Mesenchymal stem cell (in vitro differentiated cells and primary cell): ENCODE data around the gene CFAP99.
"Not testable (repeated sequence)": the region's sequence is repeated elsewhere in the genome, so short reads cannot be mapped to it uniquely, and the experiment has no call there.

Source experiments
- DNase-seq: peaks from one replicate; pipeline ENCODE4 v3.0.0-alpha.2; 2013
- H2AFZ ChIP-seq: one replicate; pipeline ENCODE4 v1.6.1; 2013; ENCODE audit warnings: low read depth, mild to moderate bottlenecking, control low read depth, inconsistent platforms, low read length, moderate library complexity
- H2AK5ac ChIP-seq: 2 replicates; pipeline ENCODE4 v1.6.1; 2013; ENCODE audit warnings: low read length, moderate library complexity, mild to moderate bottlenecking, inconsistent platforms; ENCODE audit not compliant: severe bottlenecking
- H2BK120ac ChIP-seq: one replicate; pipeline ENCODE4 v1.6.1; 2013; ENCODE audit warnings: low read depth, mild to moderate bottlenecking, inconsistent platforms, low read length, moderate library complexity
- H2BK12ac ChIP-seq, 2 experiments: one replicate each; pipeline ENCODE4 v1.6.1; 2013; ENCODE audit warnings: inconsistent platforms in 2 of 2, low read length in 2 of 2, mild to moderate bottlenecking in 2 of 2, moderate library complexity in 2 of 2, control low read depth in 1 of 2
- H2BK15ac ChIP-seq: one replicate; pipeline ENCODE4 v1.6.1; 2013; ENCODE audit warnings: mild to moderate bottlenecking, low read depth, inconsistent platforms; ENCODE audit not compliant: poor library complexity, severe bottlenecking
- H2BK5ac ChIP-seq: 2 replicates; pipeline ENCODE4 v1.6.1; 2013; ENCODE audit warnings: low read depth, mild to moderate bottlenecking, low read length, control low read depth, inconsistent platforms; ENCODE audit not compliant: poor library complexity, severe bottlenecking
- H3K14ac ChIP-seq, 2 experiments: one replicate each; pipeline ENCODE4 v1.6.1; 2013; ENCODE audit warnings: inconsistent platforms in 2 of 2, low read length in 2 of 2, control low read depth in 1 of 2, mild to moderate bottlenecking in 1 of 2, moderate library complexity in 1 of 2
- H3K18ac ChIP-seq, 2 experiments: one replicate each; pipeline ENCODE4 v1.6.1; 2013; ENCODE audit warnings: inconsistent platforms in 2 of 2, low read length in 2 of 2, control low read depth in 1 of 2, low read depth in 1 of 2, mild to moderate bottlenecking in 1 of 2
- H3K23ac ChIP-seq, 2 experiments: one replicate each; pipeline ENCODE4 v1.6.1; 2013; ENCODE audit warnings: inconsistent platforms in 2 of 2, low read length in 2 of 2, mild to moderate bottlenecking in 2 of 2, moderate library complexity in 2 of 2, control low read depth in 1 of 2
- H3K27ac ChIP-seq: 2 replicates; pipeline ENCODE4 v1.5.1; 2013; ENCODE audit warnings: mild to moderate bottlenecking, moderate library complexity, low read length, control low read depth, inconsistent platforms; ENCODE audit not compliant: poor library complexity, severe bottlenecking
- H3K27me3 ChIP-seq, 2 experiments: 2 replicates each; pipeline versions ENCODE4 v1.6.1 to v1.7.0; 2013; ENCODE audit warnings: low read length in 2 of 2, mild to moderate bottlenecking in 2 of 2, moderate library complexity in 2 of 2, control low read depth in 1 of 2, inconsistent platforms in 1 of 2; ENCODE audit not compliant: control insufficient read depth in 1 of 2, insufficient read depth in 1 of 2
- H3K36me3 ChIP-seq, 2 experiments: 2 replicates each; pipeline versions ENCODE4 v1.6.1 to v1.7.0; 2013; ENCODE audit warnings: low read length in 2 of 2, control low read depth in 1 of 2, inconsistent platforms in 1 of 2, low read depth in 1 of 2, mild to moderate bottlenecking in 1 of 2; ENCODE audit not compliant: insufficient read depth in 2 of 2, control insufficient read depth in 1 of 2
- H3K4ac ChIP-seq, 2 experiments: one replicate each; pipeline ENCODE4 v1.6.1; 2013; ENCODE audit warnings: inconsistent platforms in 2 of 2, low read length in 2 of 2, mild to moderate bottlenecking in 2 of 2, moderate library complexity in 2 of 2, control low read depth in 1 of 2, low read depth in 1 of 2
- H3K4me1 ChIP-seq: 2 replicates; pipeline ENCODE4 v1.6.1; 2013; ENCODE audit warnings: low read depth, low read length, control low read depth; ENCODE audit not compliant: control insufficient read depth, insufficient read depth
- H3K4me2 ChIP-seq: 2 replicates; pipeline ENCODE4 v1.6.1; 2013; ENCODE audit warnings: low read length, mild to moderate bottlenecking, inconsistent platforms; ENCODE audit not compliant: poor library complexity, severe bottlenecking
- H3K4me3 ChIP-seq, 2 experiments: 2 replicates each; pipeline versions ENCODE4 v1.5.1 to v1.7.0; 2013; ENCODE audit warnings: low read length in 2 of 2, mild to moderate bottlenecking in 2 of 2, control low read depth in 1 of 2, low read depth in 1 of 2; ENCODE audit not compliant: insufficient read depth in 1 of 2
- H3K79me1 ChIP-seq: replicated peaks from 2 replicates; pipeline ENCODE4 v1.6.1; 2013; ENCODE audit warnings: mild to moderate bottlenecking, control low read depth, low read length, inconsistent platforms; ENCODE audit not compliant: poor library complexity, severe bottlenecking
- H3K9ac ChIP-seq: 2 replicates; pipeline ENCODE4 v1.7.0; 2013; ENCODE audit warnings: mild to moderate bottlenecking, low read length, moderate library complexity
- H3K9me3 ChIP-seq: 2 replicates; pipeline ENCODE4 v1.7.0; 2013; ENCODE audit warnings: mild to moderate bottlenecking, low read length; ENCODE audit not compliant: control insufficient read depth
- H4K8ac ChIP-seq: one replicate; pipeline ENCODE4 v1.6.1; 2013; ENCODE audit warnings: inconsistent platforms, mild to moderate bottlenecking, low read length, moderate library complexity
- H4K91ac ChIP-seq: one replicate; pipeline ENCODE4 v1.6.1; 2013; ENCODE audit warnings: mild to moderate bottlenecking, low read length, inconsistent platforms
- WGBS: methylation state at CpG from one replicate; pipeline ENCODE4 v1.1.7; 2013; ENCODE audit warnings: mixed read lengths; 5-methylcytosine and 5-hydroxymethylcytosine counted together

Gene CFAP99

GRCh38 chr4:2383220-2383631 lies 35.5 kb upstream of the CFAP99 start:
- not testable (repeated sequence) for H2BK15ac ChIP-seq, H4K8ac ChIP-seq, DNase-seq, H2BK120ac ChIP-seq, H3K27me3 ChIP-seq, H3K4me2 ChIP-seq, H3K18ac ChIP-seq, H3K9me3 ChIP-seq, H3K4me3 ChIP-seq, H2BK5ac ChIP-seq, H3K9ac ChIP-seq, H3K27ac ChIP-seq, H3K14ac ChIP-seq, H3K23ac ChIP-seq, H2AK5ac ChIP-seq, H2BK12ac ChIP-seq, H2AFZ ChIP-seq, H3K4ac ChIP-seq, H4K91ac ChIP-seq
- Histone ChIP-seq H3K79me1 (peaks cover 36% of the 10 kb centered on the region), H3K4me1 (peaks cover 18% of the 10 kb centered on the region), H3K36me3 (peaks cover 0 to 22% of the 10 kb centered on the region in 2 experiments)
- 87% methylated on average over 8 of the region's 8 CpGs for WGBS

- Histone ChIP-seq H3K23ac (no peak overlapping the region), H3K9ac (no peak overlapping the region), H3K27me3 (peaks cover 0 to 7% of the 10 kb centered on the region in 2 experiments), H2BK12ac (no peak overlapping the region), H4K91ac (no peak overlapping the region), H3K79me1 (peaks cover 33% of the 10 kb centered on the region), H3K4me2 (no peak overlapping the region), H2BK5ac (no peak overlapping the region), H3K36me3 (peaks cover 0 to 22% of the 10 kb centered on the region in 2 experiments), H3K4me1 (peaks cover 19% of the 10 kb centered on the region), H3K9me3 (no peaks in the 10 kb centered on the region), H3K27ac (no peak overlapping the region), H4K8ac (no peak overlapping the region), H3K14ac (no peak overlapping the region), H2BK120ac (no peak overlapping the region), H2BK15ac (no peak overlapping the region), H2AK5ac (no peak overlapping the region), H3K4ac (no peak overlapping the region), H3K18ac (no peak overlapping the region), H3K4me3 (no peak overlapping the region), H2AFZ (no peak overlapping the region)
- DNase-seq, result no peak
- WGBS, result 94% methylated on average over 5 of the region's 5 CpGs
Observed at GRCh38 chr4:2383760-2384159, 35.0 kb upstream of the CFAP99 start.

DNA sequence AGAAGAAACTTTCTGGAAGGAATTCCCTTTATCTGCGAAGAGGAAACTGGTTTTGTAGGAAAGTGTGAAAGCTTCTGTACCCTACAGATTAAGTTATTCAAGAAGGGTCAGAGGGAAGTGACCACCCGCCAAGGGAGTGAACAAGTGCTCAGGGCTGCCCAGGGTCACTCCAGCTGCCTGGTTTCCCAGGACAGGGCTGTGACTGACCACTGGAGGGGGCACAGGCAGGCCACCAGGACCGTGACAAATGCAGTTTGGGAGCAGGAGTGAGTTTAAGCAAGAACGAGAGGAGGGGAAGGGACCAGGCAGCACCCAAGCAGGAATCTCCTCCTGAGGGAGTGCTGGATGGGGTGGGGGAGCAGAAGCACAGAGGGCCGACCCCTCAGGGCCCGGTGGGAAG lies 34.5 kb upstream of the CFAP99 start:
- no peaks in the 10 kb centered on the region for H3K9me3 ChIP-seq
- H2BK12ac ChIP-seq, result no peak overlapping the region
- WGBS, result 83% methylated on average over 6 of the region's 6 CpGs
- H3K4me3 ChIP-seq, result no peak overlapping the region
- H2AK5ac ChIP-seq, result peak overlapping the region; percentile 54
- no peak for DNase-seq
- no peak overlapping the region for H3K4me2 ChIP-seq
- no peak overlapping the region for H3K23ac ChIP-seq
- H3K14ac ChIP-seq, result no peak overlapping the region
- H2BK5ac ChIP-seq, result no peak overlapping the region
- no peak overlapping the region for H3K27ac ChIP-seq
- no peak overlapping the region for H4K8ac ChIP-seq
- peaks cover 19% of the 10 kb centered on the region for H3K4me1 ChIP-seq
- H3K36me3 ChIP-seq, result peaks cover 0 to 26% of the 10 kb centered on the region in 2 experiments
- H2AFZ ChIP-seq, result no peak overlapping the region
- H2BK120ac ChIP-seq, result no peak overlapping the region
- no peak overlapping the region for H4K91ac ChIP-seq
- H3K27me3 ChIP-seq, result peaks cover 0 to 7% of the 10 kb centered on the region in 2 experiments
- no peak overlapping the region for H3K9ac ChIP-seq
- H3K4ac ChIP-seq, result no peak overlapping the region
- no peak overlapping the region for H3K18ac ChIP-seq
- peaks cover 35% of the 10 kb centered on the region for H3K79me1 ChIP-seq
- no peak overlapping the region for H2BK15ac ChIP-seq

DNA sequence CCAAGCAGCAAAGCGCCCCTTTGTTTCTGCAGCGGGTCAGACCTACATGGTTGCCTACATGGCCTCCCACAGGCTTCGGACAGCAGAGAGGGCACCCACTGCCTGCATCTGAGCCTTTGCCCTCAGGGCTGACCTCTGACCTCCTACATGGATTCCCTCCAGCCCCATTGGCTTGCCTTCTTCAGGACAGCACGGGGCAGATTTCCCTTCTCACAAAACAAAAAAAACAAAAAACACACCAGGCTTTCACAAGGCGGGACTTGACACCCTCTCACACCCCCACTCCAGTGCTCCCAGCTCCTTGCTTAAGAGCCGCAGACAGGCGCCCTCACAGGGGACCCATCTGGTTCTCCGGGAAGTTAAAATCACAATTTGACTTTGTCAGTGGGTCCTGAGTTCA lies 33.2 kb upstream of the CFAP99 start:
- Histone ChIP-seq H3K4me1 (peaks cover 27% of the 10 kb centered on the region), H2BK12ac (no peak overlapping the region), H4K91ac (no peak overlapping the region), H3K4ac (no peak overlapping the region), H3K23ac (no peak overlapping the region), H3K9ac (no peak overlapping the region), H3K4me3 (no peak overlapping the region), H4K8ac (no peak overlapping the region), H2AK5ac (no peak overlapping the region), H3K18ac (no peak overlapping the region), H2BK5ac (no peak overlapping the region), H3K27ac (no peak overlapping the region), H2BK120ac (no peak overlapping the region), H3K9me3 (no peaks in the 10 kb centered on the region), H3K36me3 (peaks cover 0 to 30% of the 10 kb centered on the region in 2 experiments), H3K4me2 (no peak overlapping the region), H2BK15ac (no peak overlapping the region), H2AFZ (no peak overlapping the region), H3K27me3 (peaks cover 0 to 12% of the 10 kb centered on the region in 2 experiments), H3K79me1 (peaks cover 35% of the 10 kb centered on the region), H3K14ac (no peak overlapping the region)
- no peak for DNase-seq
- WGBS, result 80% methylated on average over 8 of the region's 8 CpGs
